GM23248 (cell line): ENCODE results near the gene MRO.

Experiments
- EZH2 ChIP-seq: fragments of 200-600 bp; sonication (generic); IDR thresholded peaks from 2 replicates; pipeline ENCODE4 v1.6.1; 2018; ENCODE audit warnings: antibody characterized with exemption, mild to moderate bottlenecking; ENCODE audit not compliant: insufficient read depth, poor library complexity, severe bottlenecking
- EZH2phosphoT487 ChIP-seq: fragments of 200-600 bp; sonication (generic); IDR thresholded peaks from 2 replicates; pipeline ENCODE4 v1.6.1; 2018; ENCODE audit warnings: antibody characterized with exemption, moderate library complexity, mild to moderate bottlenecking, low read depth; ENCODE audit not compliant: insufficient read depth

DNA sequence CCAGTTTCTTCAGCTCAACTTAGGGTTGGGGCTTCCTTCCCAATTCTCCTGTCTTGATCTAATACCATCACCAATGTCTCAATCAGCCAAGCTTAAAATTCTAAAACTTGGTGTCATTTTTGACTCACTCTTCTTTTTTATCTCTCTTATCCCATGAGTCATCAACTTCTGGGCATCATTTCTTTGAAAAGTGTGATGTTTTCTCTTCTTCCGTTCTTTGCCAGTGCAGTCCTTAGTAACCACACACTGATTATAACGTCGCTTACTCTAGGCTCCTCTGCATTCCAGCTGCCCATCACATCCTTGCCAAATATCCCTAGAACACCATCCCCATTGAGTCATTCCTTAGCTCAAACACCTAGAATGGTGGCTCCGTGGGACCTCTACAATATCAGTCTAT lies 27.4 kb upstream of the MRO start:
- TF ChIP-seq EZH2 = no peak
- no peak for TF ChIP-seq EZH2phosphoT487
